Measurements from ENCODE around the gene LELP1.
A peak's percentile ranks its signal among the peaks of the same experiment; 100 is the strongest.
"Not testable (repeated sequence)": the region's sequence is repeated elsewhere in the genome, so short reads cannot be mapped to it uniquely, and the experiment has no call there.

Gene LELP1

DNA sequence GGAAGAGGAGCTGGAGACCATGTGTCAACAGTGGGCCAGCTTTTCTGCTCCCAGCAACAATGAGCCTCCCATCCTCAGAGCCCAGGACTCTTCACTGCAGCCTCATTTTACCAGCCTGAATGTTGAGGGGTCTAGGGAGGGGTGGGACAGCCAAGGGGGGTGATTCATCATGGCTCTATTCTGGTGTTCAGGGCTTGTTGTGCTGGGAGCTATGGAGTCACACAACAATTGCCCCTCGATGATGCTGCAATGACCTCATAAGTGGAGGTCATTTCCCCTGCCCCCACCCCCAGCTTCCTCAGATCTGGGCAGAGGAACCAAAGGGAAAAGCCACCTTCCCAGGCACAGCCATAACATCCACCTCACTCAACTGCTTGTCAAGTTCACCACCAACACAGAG, at the start of gene LELP1:
Gene LELP1, plus strand, starts transcription at position 301 of the 400 bp plus-strand sequence. CDS start 1,278 bp downstream, outside the sequence.
- no peak for DNase-seq

DNA sequence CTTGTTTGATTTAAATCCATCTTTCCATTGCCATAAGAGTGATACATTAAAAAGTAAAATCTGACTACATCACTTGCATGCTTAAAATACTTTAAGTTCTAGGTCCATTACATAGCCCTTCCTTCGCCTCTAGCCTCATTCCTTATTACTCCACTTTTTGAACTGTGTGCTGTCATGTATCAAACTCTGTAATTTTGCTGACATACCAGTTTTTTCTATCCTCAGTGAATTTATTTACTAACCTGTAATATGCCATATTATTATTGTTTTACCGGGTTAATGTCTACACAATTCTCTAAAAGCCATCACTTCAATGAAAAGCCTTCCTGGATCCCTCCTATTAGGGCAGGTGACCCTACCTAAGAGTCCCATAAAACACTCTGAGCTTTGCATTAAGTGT, 47.7 kb upstream of the LELP1 start:
- no peak for DNase-seq

DNA sequence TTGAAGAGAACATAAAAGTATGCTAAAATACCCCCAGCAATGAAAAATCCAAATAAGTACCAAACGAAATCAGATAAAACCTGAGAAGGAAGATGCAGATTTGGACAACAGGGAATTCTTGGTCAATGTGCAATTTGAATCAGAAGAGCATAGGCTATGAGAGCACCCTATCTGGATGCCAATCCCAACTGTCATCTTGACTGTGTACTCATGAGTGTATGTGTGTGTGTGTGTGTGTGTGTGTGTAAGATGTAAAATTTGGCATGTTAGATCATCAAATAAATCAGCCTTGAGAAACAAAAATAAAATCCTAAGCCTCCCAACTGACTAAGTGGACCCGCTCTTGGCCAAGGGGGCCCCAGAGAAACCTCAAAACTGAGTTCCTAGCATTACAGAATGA, 34.5 kb upstream of the LELP1 start:
- no peak for DNase-seq

DNA sequence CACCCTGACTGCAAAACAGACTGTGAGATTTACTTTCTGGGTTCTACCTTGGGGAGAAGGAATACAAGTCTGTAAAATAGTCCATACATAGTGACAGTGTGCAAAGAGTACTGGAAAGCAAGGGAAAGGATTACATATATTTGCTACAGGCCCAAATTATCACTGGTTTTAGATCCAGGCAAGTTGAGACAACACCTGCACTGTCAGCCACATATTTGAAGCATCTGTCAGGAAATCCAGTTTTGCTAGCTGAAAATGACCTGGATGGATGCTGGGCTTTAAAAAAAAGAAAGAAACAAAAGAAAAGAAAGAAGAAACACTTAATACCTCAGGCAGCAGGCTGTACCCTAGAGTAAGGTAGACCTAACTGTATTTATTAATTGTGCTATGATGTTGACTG, 28.6 kb upstream of the LELP1 start:
- DNase-seq: no peak

DNA sequence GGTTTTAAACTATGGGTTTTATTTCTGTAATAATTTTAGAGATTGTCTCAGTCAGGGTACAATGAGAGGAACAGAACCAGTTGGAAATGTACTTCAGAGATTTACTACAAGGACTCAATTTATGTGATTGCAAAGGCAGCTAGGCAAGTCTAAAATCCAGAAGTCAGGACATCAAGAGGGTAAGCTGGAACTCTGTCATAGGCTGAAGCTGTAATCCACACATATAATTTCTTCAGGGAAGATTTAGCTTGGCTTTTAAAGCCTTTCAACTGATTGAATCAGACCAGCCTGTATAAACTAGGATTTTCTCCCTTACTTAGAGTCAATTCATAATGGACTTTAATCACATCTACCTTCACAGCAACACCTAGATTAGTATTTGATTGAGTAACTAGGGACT, 24.3 kb upstream of the LELP1 start:
- DNase-seq: no peak

DNA sequence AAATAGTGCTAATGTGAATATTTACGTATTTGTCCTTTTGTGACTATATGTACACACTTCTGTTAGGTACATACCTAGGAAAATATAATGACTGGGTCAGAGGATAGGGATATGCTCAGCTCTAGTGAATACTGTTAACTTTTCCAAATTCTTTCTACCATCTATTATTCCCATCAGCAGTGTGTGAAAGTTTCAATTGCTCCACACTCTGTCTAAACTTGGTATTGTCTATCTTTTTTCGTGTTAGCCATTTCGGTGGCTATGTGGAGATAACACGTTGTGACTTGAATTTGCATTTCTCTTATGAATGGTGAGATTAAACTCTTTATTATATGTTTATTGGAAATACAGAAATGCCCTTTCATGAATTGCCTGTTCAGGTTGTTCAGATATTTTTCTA, 22.7 kb upstream of the LELP1 start:
- DNase-seq: no peak

DNA sequence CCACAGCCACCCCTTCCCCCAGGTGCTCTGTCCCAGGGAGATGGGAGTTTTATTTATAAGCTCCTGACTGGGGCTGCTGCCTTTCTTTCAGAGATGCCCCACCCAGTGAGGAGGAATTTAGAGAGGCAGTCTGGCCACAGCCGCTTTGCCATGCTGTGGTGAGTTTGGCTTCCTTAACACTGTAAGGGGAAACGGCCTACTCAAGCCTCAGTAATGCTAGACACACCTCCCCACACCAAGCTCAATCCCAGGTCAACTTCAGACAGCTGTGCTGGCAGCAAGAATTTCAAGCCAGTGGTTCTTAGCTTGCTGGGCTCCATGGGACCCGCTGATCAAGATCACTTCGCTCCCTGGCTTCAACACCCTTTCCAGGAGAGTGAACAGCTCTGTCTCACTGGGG, 14.9 kb upstream of the LELP1 start:
- DNase-seq: not testable (repeated sequence)

DNA sequence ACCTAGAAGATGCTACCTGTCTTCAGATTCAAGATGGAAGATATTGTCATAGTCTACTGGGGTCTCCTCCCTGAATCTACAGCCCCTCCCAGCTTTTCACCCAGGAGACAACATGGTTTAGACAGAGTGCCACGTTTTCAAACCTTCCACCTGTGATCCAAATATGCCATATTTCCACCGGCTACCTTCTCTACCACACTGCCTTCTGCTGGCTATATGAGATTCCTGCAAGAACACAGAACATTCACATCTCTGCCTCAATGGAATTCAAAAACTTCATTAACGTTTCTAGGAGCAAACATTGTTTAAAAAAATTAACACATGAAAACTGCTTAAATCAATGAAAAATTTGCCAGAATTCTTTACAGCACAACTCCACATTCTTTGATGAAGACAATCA, 12.9 kb upstream of the LELP1 start:
- DNase-seq: no peak

DNA sequence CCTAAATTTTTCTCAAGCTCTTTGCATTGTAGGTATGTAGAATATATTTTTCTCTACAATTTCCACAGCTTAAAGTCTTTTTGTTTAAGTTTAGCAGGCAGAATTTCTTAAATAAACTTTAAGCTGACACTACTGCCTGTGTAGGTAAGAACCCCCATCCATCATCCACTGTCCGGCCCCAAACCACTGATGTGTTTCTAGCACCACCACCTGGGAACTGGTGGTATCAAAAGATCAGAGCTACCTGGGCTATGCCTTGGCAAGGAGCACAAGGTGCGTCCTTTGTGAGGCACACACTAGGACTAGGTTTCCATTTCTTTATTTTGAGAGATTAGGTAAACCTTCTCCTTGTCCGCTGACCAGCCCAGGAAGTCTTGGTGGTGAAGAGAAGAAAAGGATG, 10.5 kb upstream of the LELP1 start:
- peak; percentile 6 for DNase-seq

DNA sequence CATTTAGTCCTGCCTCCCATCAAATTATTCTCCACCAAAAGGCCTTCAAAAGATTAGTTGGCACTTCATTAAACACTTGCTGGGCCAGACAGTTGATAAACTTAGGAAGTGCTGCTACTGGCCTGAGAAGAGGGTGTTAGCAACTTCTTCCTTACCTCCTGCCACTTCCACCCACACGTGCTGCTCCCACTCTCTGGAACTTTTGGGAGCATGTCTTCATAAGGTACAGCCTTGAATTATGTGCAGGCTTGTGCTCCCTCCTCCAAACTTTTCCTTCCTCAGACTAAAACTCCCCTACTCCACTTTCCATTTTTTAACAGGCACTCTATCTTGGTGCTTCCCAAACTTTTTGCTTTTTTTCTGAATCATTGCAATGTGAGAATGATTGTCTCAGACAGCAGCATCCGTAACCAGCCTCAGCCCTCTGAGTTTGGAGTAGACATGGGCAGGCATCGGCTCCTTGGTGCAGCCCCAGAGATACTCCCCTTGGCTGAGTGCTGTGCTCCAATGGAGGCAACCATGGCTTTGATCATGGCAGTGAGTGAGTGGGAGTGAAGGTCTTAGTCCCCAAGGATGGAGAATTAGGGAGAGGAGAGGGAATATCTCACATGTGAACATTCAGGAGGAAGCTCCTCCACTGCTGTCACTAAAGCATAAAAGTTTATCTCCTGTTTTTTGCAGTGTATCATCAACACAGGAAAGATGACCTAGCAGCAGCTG, 8.7 kb upstream of the LELP1 start:
- no peak for DNase-seq

DNA sequence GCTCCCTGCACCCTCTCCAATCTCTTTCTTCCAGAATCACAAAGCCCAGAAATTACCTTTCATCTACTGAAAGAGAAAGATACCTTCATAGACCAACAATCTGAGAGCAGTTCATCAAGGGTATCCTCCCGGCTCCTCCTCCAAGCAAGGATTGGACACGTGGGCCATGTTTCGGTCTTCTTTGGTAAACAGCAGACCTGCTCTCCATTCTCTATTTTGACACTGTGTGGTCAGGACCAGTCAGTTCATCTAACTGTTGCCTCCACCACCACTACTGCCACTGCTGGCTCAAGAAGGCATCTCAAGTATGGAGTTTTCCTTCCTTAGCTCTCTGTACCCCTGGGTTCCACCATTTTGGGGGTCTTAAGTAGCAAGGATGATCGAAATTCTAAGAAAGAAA, 8.0 kb upstream of the LELP1 start:
- DNase-seq: no peak

DNA sequence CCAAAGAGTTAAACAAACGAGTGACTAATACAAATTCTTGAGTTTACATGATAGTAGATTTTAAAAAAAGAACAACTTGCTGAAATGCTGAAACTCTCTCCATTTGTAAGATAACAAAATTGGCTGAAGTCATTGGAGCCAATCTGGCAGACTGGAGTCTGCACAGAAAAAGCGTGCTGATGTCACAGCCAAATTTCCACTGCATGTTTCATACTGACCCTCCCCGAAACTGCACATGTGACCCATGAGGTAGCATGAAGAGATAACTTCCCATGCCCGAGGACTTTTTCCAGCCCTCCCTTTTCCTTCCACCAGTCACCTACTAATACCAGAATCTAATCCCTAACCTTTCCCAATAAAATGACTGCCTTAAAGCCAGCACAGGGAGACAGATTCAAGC, 1.2 kb upstream of the LELP1 start:
- no peak for DNase-seq

DNA sequence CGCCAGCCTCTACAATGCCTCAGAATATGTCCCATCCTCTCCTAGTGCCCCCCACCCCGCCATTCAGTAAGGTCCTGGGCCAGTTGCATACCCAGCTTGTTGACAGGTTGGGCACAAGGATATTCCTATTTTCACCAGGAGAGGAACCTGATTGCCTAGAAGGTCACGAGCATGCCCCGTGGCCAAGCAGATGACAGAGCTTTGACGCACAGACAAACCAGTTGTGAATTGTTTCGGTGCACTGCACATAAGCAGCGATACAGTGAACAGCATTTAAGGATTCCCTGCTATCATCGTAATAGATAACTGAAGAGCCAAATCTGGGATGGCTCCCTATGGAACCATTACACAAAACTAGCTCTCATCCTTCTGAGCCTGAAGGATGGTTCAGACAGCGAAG, 3.4 kb downstream of the LELP1 start:
- no peak for DNase-seq

DNA sequence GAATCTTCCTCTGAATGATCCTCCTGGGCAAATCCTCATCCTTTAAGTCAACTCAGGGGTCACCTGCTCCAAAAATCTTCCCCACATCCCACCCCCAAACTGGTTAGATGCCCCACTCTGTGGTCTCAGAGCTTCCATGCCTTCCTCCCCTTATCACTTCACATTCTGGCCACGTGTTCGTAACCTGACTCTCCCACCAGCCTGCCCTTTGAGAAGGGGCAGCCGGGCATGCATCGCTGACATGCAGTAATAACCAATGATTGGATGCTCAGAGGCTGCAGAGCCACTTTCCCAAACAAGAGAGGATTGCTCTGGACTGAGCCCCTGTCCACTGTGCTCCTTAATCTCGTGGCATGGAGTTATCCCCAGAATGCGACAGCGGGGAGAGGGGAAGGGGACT, 7.0 kb downstream of the LELP1 start:
- no peak for DNase-seq

DNA sequence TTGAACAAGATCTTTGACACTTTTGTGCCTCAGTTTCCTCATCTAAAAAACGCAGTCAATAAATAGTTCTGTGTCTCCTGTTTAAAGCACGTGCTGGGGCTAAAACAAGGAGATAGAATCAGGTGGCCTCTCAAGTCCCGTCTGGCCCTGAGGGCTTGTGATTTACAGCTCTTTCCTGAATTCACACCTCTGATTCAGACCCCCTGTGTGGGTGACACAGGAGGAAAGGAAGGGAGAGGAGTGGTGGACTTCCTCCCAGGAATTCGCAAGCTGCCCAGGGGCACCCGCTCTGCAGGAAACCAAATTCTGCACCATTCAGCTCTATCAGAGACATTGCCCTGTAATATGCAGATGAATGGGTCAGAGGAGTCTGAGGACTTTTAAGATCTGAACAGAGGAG, 9.0 kb downstream of the LELP1 start:
- DNase-seq: no peak

DNA sequence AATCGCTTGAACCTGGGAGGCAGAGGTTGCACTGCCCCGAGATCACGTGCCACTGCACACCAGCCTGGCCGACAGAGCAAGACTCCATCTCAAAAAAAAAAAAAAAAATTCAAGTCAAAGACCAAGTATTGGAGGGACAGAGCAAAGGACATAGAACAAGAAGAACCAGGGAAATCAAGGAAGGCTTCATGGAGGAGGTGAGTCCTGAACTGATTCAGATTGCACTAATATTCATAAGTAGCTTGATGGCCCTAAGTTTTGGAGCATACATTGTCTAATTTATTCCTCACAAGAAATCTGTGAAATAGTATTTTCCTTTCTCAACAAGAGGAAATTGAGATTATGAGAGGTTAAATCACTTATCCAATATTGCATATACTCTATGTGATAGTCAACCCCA, 10.3 kb downstream of the LELP1 start:
- no peak for DNase-seq

DNA sequence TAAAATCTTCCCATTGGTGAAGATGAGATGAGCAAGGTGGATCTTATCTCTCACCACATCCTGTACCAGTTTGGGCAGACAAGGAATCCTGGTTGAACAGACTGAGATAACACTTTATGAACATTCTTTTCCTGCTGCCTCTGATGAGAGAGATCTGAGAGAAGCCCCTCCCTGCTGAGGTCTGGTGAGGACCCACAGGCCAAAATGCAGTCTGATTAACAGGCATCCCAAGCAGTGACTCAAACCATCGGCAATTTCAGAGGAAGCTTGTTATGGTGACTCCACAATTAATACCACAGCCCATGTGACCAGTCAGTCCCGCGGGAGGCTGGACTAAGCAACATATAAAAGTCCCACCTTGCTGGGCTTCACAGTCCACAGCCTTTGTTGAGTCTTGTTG, 14.0 kb downstream of the LELP1 start, which contains the start of gene PRR9:
Gene PRR9, plus strand, starts transcription at position 373 of the 400 bp plus-strand sequence. CDS start 561 bp downstream, outside the sequence.
- DNase-seq: no peak

DNA sequence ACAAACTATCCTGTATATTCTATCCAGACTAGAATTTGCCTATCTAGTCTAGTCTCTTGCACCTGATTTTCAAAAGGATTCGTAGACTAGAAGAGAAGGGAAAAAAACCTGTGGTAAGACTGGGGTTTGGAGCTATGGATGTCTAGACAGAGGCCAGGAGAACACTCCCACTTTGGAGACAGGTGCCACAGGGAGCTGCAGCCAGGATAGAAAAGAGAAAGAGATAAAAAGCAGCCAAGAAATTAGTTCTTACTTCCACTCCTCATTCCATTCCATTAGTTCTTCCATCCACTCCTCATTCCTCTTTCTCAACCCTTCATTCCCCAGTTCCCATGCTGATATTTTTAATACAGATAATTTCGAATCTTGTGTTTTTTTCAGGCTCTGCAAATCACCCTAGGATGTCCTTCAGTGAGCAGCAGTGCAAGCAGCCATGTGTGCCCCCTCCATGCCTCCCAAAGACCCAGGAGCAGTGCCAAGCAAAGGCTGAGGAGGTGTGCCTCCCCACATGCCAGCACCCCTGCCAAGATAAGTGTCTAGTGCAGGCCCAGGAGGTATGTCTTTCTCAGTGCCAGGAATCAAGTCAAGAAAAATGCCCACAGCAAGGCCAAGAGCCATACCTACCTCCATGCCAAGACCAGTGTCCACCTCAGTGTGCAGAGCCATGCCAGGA, 14.7 kb downstream of the LELP1 start:
- no peak for DNase-seq

DNA sequence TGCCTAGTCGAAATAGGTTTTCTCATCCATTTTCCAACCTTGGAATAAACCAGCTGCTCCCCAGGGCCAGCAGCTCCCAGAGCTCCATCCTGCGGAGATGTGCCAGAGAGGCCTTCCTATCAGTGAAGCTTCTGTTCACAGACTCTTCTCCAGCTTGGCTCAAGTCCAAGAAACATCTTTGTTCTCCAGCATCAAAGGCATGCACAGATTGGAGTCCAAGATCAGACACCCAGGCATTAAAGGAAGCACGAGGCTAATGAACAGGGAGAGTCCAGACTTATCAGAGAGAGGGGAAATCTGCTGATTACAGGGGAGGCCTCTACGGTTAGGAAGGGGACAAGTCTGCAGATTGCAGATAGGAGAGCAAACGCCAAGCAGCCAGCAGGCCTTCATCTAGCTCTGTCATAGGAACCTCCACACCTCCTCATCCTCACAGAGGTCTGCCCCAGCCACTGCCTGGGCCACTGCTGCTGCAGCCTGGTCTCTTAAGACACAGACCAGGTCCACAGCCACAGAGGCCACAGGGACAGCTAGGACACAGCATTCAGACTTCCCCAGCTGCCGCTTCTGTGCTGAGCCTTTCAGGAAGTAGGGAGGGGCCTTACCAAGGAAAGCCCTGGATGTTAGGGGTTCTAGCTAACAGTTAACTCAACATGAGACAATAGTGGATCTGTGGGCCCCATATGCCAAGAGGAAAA, 17.5 kb downstream of the LELP1 start:
- no peak for DNase-seq

DNA sequence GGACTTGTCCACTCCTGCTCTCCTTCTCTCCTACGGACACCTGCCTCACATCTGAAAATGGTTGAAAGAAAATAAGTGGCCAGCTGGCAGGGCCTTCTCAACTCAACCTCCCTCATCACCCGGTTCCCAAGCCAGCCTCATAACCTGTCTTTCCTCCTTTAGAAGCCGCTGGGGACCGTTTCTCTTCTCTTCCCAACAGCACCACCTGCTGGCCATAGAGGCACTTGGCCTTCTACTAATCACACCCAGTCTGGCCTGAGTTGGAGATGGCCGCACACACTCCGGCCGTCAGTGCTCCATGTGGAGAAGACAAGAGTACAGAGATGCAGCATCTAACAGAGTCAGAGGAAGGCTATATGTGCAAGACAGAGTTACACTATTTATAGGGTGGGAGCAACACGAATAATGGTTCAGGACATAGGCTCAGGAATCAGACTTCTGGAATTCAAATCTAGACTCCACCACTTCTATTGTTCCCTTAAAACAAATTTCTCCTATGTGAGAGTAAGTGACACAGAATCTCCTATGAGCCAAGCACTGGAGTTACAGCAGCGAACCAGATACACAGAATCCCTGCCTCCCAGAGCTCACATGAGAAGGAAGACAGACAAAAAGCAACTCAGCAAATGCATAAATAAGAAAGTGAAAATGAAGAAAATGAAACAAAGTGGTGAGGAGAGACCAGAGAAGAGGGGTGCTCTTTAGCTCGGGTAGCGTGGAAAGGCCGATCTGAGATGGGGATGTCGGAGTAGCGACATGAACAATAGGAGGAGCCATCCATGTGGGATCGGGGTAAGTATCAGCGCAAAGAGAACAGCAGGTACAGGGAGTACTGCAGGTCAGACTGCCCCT, 20.0 kb downstream of the LELP1 start:
- peak; percentile 74 for DNase-seq

DNA sequence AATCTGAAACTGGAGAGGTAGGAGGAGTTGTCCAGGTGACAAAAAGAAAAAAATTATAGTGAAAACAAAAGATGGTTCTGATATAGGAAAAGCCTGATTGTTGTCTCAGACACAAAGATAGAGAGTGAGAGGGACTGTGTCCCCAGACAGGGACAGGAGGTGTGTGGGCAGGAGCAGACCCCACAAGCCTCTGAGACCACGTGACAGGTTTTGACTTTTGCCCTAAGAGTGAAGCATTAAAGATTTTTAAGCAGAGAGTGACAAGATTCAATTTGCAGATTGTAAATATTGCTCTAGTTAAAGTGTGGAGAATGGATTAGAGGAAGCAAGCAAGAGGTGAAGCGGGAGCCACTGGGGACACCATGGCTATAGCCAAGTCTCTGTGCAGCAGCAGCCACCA, 24.6 kb downstream of the LELP1 start:
- no peak for DNase-seq

DNA sequence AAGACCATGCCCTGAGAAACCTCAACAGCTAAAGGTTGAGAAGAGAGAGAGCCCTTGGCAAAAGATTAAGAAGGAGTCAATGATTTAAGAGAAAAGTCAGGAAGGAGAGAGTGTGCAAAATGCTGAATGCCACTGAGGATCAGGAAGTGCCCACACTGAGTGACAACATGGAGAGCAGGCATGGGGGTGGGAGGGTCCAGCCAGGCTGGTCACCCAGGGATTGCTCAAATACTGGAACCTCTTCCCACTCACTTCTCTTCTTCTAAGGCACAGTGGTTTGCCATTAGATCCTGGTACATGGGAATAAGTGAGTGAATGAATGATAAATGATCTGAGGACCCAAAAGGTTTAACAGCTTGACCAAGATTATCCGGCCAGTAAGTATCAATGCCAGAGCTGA, 25.3 kb downstream of the LELP1 start:
- DNase-seq: no peak

Data from activated CD4-positive, alpha-beta T cell treated with anti-CD3 and anti-CD28 coated beads for 48 hours (primary cell).